ENCODE measurements around the gene HOTAIR. TPM values are rescaled to one million over a fixed set of nuclear protein-coding genes. Genes with fewer than 3 reads are reported as not detected.

HOTAIR gene
- polyA plus RNA-seq, 2 donors: not detected

GRCh38 chr12:54010972-54011664, 36.4 kb upstream of the HOTAIR start:
- H3K4me1 ChIP-seq (ENCODE audit: control insufficient read depth in 2 of 2, insufficient read depth in 2 of 2, low read length in 1 of 2): peaks cover 0 to 5% of the 10 kb centered on the region in 2 donors

GRCh38 chr12:54010053-54010971, 35.6 kb upstream of the HOTAIR start:
- WGBS, 2 donors: 36 to 50% methylated on average over 10 of the region's 10 CpGs
- Histone ChIP-seq H3K36me3 (ENCODE audit: control insufficient read depth in 2 of 2, insufficient read depth in 2 of 2, low read length in 1 of 2) (no peaks in the 10 kb centered on the region), H3K27me3 (ENCODE audit: control insufficient read depth in 1 of 2, insufficient read depth in 2 of 2, low read length in 2 of 2) (peaks cover 0 to 32% of the 10 kb centered on the region in 2 donors), H3K4me1 (ENCODE audit: control insufficient read depth in 2 of 2, insufficient read depth in 2 of 2, low read length in 1 of 2) (peaks cover 0 to 5% of the 10 kb centered on the region in 2 donors), H3K27ac (ENCODE audit: low read depth in 2 of 2, low read length in 1 of 2) (no peak overlapping the region), H3K4me3 (ENCODE audit: low read depth in 1 of 2, low read length in 2 of 2) (no peak overlapping the region), H3K9me3 (ENCODE audit: control insufficient read depth in 2 of 2, insufficient read depth in 1 of 2, low read depth in 1 of 2, low read length in 1 of 2) (no peaks in the 10 kb centered on the region)

More at GRCh38 chr12:54010972-54011664, 36.4 kb upstream of the HOTAIR start:
- peaks cover 0 to 32% of the 10 kb centered on the region in 2 donors for H3K27me3 ChIP-seq (ENCODE audit: control insufficient read depth in 1 of 2, insufficient read depth in 2 of 2, low read length in 2 of 2)
- no peaks in the 10 kb centered on the region for H3K9me3 ChIP-seq (ENCODE audit: control insufficient read depth in 2 of 2, insufficient read depth in 1 of 2, low read depth in 1 of 2, low read length in 1 of 2)
- WGBS, 2 donors: 13 to 31% methylated on average over 17 of the region's 17 CpGs
- H3K4me3 ChIP-seq (ENCODE audit: low read depth in 1 of 2, low read length in 2 of 2): no peak overlapping the region
- H3K27ac ChIP-seq (ENCODE audit: low read depth in 2 of 2, low read length in 1 of 2): no peak overlapping the region
- H3K36me3 ChIP-seq (ENCODE audit: control insufficient read depth in 2 of 2, insufficient read depth in 2 of 2, low read length in 1 of 2): no peaks in the 10 kb centered on the region

GRCh38 chr12:54009171-54010052, 34.7 kb upstream of the HOTAIR start:
- Histone ChIP-seq H3K36me3 (ENCODE audit: control insufficient read depth in 2 of 2, insufficient read depth in 2 of 2, low read length in 1 of 2) (no peaks in the 10 kb centered on the region), H3K4me1 (ENCODE audit: control insufficient read depth in 2 of 2, insufficient read depth in 2 of 2, low read length in 1 of 2) (peaks cover 0 to 2% of the 10 kb centered on the region in 2 donors), H3K4me3 (ENCODE audit: low read depth in 1 of 2, low read length in 2 of 2) (peak overlapping the region in 1 of 2 donors; percentile 54), H3K9me3 (ENCODE audit: control insufficient read depth in 2 of 2, insufficient read depth in 1 of 2, low read depth in 1 of 2, low read length in 1 of 2) (no peaks in the 10 kb centered on the region), H3K27me3 (ENCODE audit: control insufficient read depth in 1 of 2, insufficient read depth in 2 of 2, low read length in 2 of 2) (peaks cover 0 to 29% of the 10 kb centered on the region in 2 donors), H3K27ac (ENCODE audit: low read depth in 2 of 2, low read length in 1 of 2) (no peak overlapping the region)
- 6 to 8% methylated on average over 46 to 51 of the region's 51 CpGs for WGBS, 2 donors

GRCh38 chr12:54008260-54008552, 33.5 kb upstream of the HOTAIR start:
- no peaks in the 10 kb centered on the region for H3K9me3 ChIP-seq (ENCODE audit: control insufficient read depth in 2 of 2, insufficient read depth in 1 of 2, low read depth in 1 of 2, low read length in 1 of 2)
- H3K4me3 ChIP-seq (ENCODE audit: low read depth in 1 of 2, low read length in 2 of 2): no peak overlapping the region
- 47 to 48% methylated on average over 2 of the region's 2 CpGs for WGBS, 2 donors
- peaks cover 0 to 31% of the 10 kb centered on the region in 2 donors for H3K27me3 ChIP-seq (ENCODE audit: control insufficient read depth in 1 of 2, insufficient read depth in 2 of 2, low read length in 2 of 2)
- H3K36me3 ChIP-seq (ENCODE audit: control insufficient read depth in 2 of 2, insufficient read depth in 2 of 2, low read length in 1 of 2): no peaks in the 10 kb centered on the region
- H3K4me1 ChIP-seq (ENCODE audit: control insufficient read depth in 2 of 2, insufficient read depth in 2 of 2, low read length in 1 of 2): peaks cover 0 to 2% of the 10 kb centered on the region in 2 donors
- no peak overlapping the region for H3K27ac ChIP-seq (ENCODE audit: low read depth in 2 of 2, low read length in 1 of 2)

- H3K4me3 ChIP-seq (ENCODE audit: low read depth in 1 of 2, low read length in 2 of 2): no peak overlapping the region
- H3K4me1 ChIP-seq (ENCODE audit: control insufficient read depth in 2 of 2, insufficient read depth in 2 of 2, low read length in 1 of 2): peaks cover 0 to 2% of the 10 kb centered on the region in 2 donors
- WGBS, 2 donors: 67 to 73% methylated on average over 2 of the region's 2 CpGs
- no peaks in the 10 kb centered on the region for H3K36me3 ChIP-seq (ENCODE audit: control insufficient read depth in 2 of 2, insufficient read depth in 2 of 2, low read length in 1 of 2)
- no peaks in the 10 kb centered on the region for H3K9me3 ChIP-seq (ENCODE audit: control insufficient read depth in 2 of 2, insufficient read depth in 1 of 2, low read depth in 1 of 2, low read length in 1 of 2)
- peaks cover 0 to 27% of the 10 kb centered on the region in 2 donors for H3K27me3 ChIP-seq (ENCODE audit: control insufficient read depth in 1 of 2, insufficient read depth in 2 of 2, low read length in 2 of 2)
- no peak overlapping the region for H3K27ac ChIP-seq (ENCODE audit: low read depth in 2 of 2, low read length in 1 of 2)
Measured at GRCh38 chr12:54007538-54008259, 32.9 kb upstream of the HOTAIR start.

- Histone ChIP-seq H3K36me3 (ENCODE audit: control insufficient read depth in 2 of 2, insufficient read depth in 2 of 2, low read length in 1 of 2) (no peaks in the 10 kb centered on the region), H3K27me3 (ENCODE audit: control insufficient read depth in 1 of 2, insufficient read depth in 2 of 2, low read length in 2 of 2) (peaks cover 0 to 29% of the 10 kb centered on the region in 2 donors), H3K4me1 (ENCODE audit: control insufficient read depth in 2 of 2, insufficient read depth in 2 of 2, low read length in 1 of 2) (peaks cover 0 to 2% of the 10 kb centered on the region in 2 donors), H3K27ac (ENCODE audit: low read depth in 2 of 2, low read length in 1 of 2) (no peak overlapping the region), H3K4me3 (ENCODE audit: low read depth in 1 of 2, low read length in 2 of 2) (no peak overlapping the region), H3K9me3 (ENCODE audit: control insufficient read depth in 2 of 2, insufficient read depth in 1 of 2, low read depth in 1 of 2, low read length in 1 of 2) (no peaks in the 10 kb centered on the region)
- WGBS, 2 donors: 31 to 51% methylated on average over 22 of the region's 22 CpGs
Measured at GRCh38 chr12:54006559-54007220, 31.9 kb upstream of the HOTAIR start.

GRCh38 chr12:54005853-54006558, 31.3 kb upstream of the HOTAIR start:
- no peaks in the 10 kb centered on the region for H3K9me3 ChIP-seq (ENCODE audit: control insufficient read depth in 2 of 2, insufficient read depth in 1 of 2, low read depth in 1 of 2, low read length in 1 of 2)
- H3K27ac ChIP-seq (ENCODE audit: low read depth in 2 of 2, low read length in 1 of 2): no peak overlapping the region
- H3K4me1 ChIP-seq (ENCODE audit: control insufficient read depth in 2 of 2, insufficient read depth in 2 of 2, low read length in 1 of 2): peaks cover 0 to 2% of the 10 kb centered on the region in 2 donors
- no peaks in the 10 kb centered on the region for H3K36me3 ChIP-seq (ENCODE audit: control insufficient read depth in 2 of 2, insufficient read depth in 2 of 2, low read length in 1 of 2)
- H3K4me3 ChIP-seq (ENCODE audit: low read depth in 1 of 2, low read length in 2 of 2): no peak overlapping the region
- H3K27me3 ChIP-seq (ENCODE audit: control insufficient read depth in 1 of 2, insufficient read depth in 2 of 2, low read length in 2 of 2): peaks cover 0 to 36% of the 10 kb centered on the region in 2 donors
- 8 to 9% methylated on average over 39 of the region's 39 CpGs for WGBS, 2 donors

- H3K27ac ChIP-seq (ENCODE audit: low read depth in 2 of 2, low read length in 1 of 2): no peak overlapping the region
- no peak overlapping the region for H3K4me3 ChIP-seq (ENCODE audit: low read depth in 1 of 2, low read length in 2 of 2)
- H3K9me3 ChIP-seq (ENCODE audit: control insufficient read depth in 2 of 2, insufficient read depth in 1 of 2, low read depth in 1 of 2, low read length in 1 of 2): no peaks in the 10 kb centered on the region
- H3K27me3 ChIP-seq (ENCODE audit: control insufficient read depth in 1 of 2, insufficient read depth in 2 of 2, low read length in 2 of 2): peaks cover 0 to 33% of the 10 kb centered on the region in 2 donors
- WGBS, 2 donors: 3 to 8% methylated on average over 26 of the region's 26 CpGs
- H3K36me3 ChIP-seq (ENCODE audit: control insufficient read depth in 2 of 2, insufficient read depth in 2 of 2, low read length in 1 of 2): no peaks in the 10 kb centered on the region
- peaks cover 3 to 4% of the 10 kb centered on the region in 2 donors for H3K4me1 ChIP-seq (ENCODE audit: control insufficient read depth in 2 of 2, insufficient read depth in 2 of 2, low read length in 1 of 2)
Measured at GRCh38 chr12:54005531-54005852, 30.7 kb upstream of the HOTAIR start.

Data from esophagus (tissue), 2 donors.